Trophoblast cell (in vitro differentiated cells and primary cell): ENCODE results near the gene CCDC150.

Experiments
- DNase-seq, 2 donors: peaks; one replicate each; pipeline ENCODE4 v3.0.0-alpha.2; 2016
- H2AFZ ChIP-seq: 2 replicates; pipeline ENCODE4 v1.6.1; 2013; ENCODE audit warnings: low read length, moderate library complexity, mild to moderate bottlenecking; ENCODE audit not compliant: insufficient read depth, poor library complexity
- H2AK5ac ChIP-seq: 2 replicates; pipeline ENCODE4 v1.6.1; 2013; ENCODE audit warnings: mild to moderate bottlenecking, low read length
- H2BK120ac ChIP-seq: 2 replicates; pipeline ENCODE4 v1.6.1; 2013; ENCODE audit warnings: low read length, mild to moderate bottlenecking, moderate library complexity; ENCODE audit not compliant: insufficient read depth, poor library complexity
- H2BK12ac ChIP-seq: 2 replicates; pipeline ENCODE4 v1.6.1; 2013; ENCODE audit warnings: mild to moderate bottlenecking, low read length, moderate library complexity
- H2BK5ac ChIP-seq: 2 replicates; pipeline ENCODE4 v1.6.1; 2013; ENCODE audit warnings: low read length, low read depth, moderate library complexity, mild to moderate bottlenecking; ENCODE audit not compliant: poor library complexity
- H3K14ac ChIP-seq: 2 replicates; pipeline ENCODE4 v1.6.1; 2013; ENCODE audit warnings: mild to moderate bottlenecking, low read length
- H3K18ac ChIP-seq: 2 replicates; pipeline ENCODE4 v1.6.1; 2013; ENCODE audit warnings: mild to moderate bottlenecking, low read length
- H3K23ac ChIP-seq: 2 replicates; pipeline ENCODE4 v1.6.1; 2013; ENCODE audit warnings: low read length
- H3K27ac ChIP-seq: 2 replicates; pipeline ENCODE4 v1.5.1; 2013; ENCODE audit warnings: low read depth, mild to moderate bottlenecking, inconsistent platforms, low read length, moderate library complexity
- H3K27me3 ChIP-seq: 2 replicates; pipeline ENCODE4 v1.6.1; 2013; ENCODE audit warnings: inconsistent platforms, mild to moderate bottlenecking, low read length, moderate library complexity; ENCODE audit not compliant: insufficient read depth
- H3K36me3 ChIP-seq, 2 experiments: 1 replicate in 1 of 2; 2 replicates in 1 of 2; pipeline ENCODE4 v1.6.1; 2013; ENCODE audit warnings: low read length in 2 of 2, mild to moderate bottlenecking in 2 of 2, moderate library complexity in 1 of 2; ENCODE audit not compliant: insufficient read depth in 2 of 2, control insufficient read depth in 1 of 2
- H3K4ac ChIP-seq: 2 replicates; pipeline ENCODE4 v1.6.1; 2013; ENCODE audit warnings: low read depth, mild to moderate bottlenecking, low read length, moderate library complexity
- H3K4me1 ChIP-seq, 2 experiments: 1 replicate in 1 of 2; 2 replicates in 1 of 2; pipeline ENCODE4 v1.6.1; 2013; ENCODE audit warnings: low read length in 2 of 2, mild to moderate bottlenecking in 2 of 2, moderate library complexity in 1 of 2; ENCODE audit not compliant: insufficient read depth in 2 of 2, control insufficient read depth in 1 of 2
- H3K4me2 ChIP-seq: 2 replicates; pipeline ENCODE4 v1.6.1; 2013; ENCODE audit warnings: inconsistent platforms, mild to moderate bottlenecking, low read length, moderate library complexity
- H3K4me3 ChIP-seq: 2 replicates; pipeline ENCODE4 v1.5.1; 2013; ENCODE audit warnings: mild to moderate bottlenecking, low read depth, low read length, inconsistent platforms
- H3K79me1 ChIP-seq: one replicate; pipeline ENCODE4 v1.6.1; 2013; ENCODE audit warnings: low read length
- H3K79me2 ChIP-seq: 2 replicates; pipeline ENCODE4 v1.6.1; 2013; ENCODE audit warnings: low read length, mild to moderate bottlenecking; ENCODE audit not compliant: control insufficient read depth, insufficient read depth, poor library complexity
- H3K9ac ChIP-seq: 2 replicates; pipeline ENCODE4 v1.6.1; 2013; ENCODE audit warnings: mild to moderate bottlenecking, low read length
- H3K9me3 ChIP-seq: 2 replicates; pipeline ENCODE4 v1.6.1; 2013; ENCODE audit warnings: low read depth, mild to moderate bottlenecking, control low read depth, inconsistent platforms, low read length; ENCODE audit not compliant: insufficient read depth
- H4K12ac ChIP-seq: 2 replicates; pipeline ENCODE4 v1.6.1; 2013; ENCODE audit warnings: low read depth, mild to moderate bottlenecking, low read length, moderate library complexity
- H4K8ac ChIP-seq: 2 replicates; pipeline ENCODE4 v1.6.1; 2013; ENCODE audit warnings: low read depth, mild to moderate bottlenecking, low read length, moderate library complexity
- H4K91ac ChIP-seq: one replicate; pipeline ENCODE4 v1.6.1; 2013; ENCODE audit warnings: low read depth, mild to moderate bottlenecking, low read length, moderate library complexity
- WGBS: extraction: QIAGEN DNeasy Blood & Tissue Kit; methylation state at CpG from one replicate; pipeline ENCODE4 v1.1.7; 2013; ENCODE audit warnings: missing lambda C conversion rate; ENCODE audit not compliant: insufficient read length, insufficient coverage; ENCODE audit errors: extremely low coverage; 5-methylcytosine and 5-hydroxymethylcytosine counted together

Gene CCDC150

GRCh38 chr2:196718419-196719109 lies 79.0 kb downstream of the CCDC150 start:
- WGBS, result no CpG with 5 or more reads among the region's 6 CpGs
- Histone ChIP-seq H3K36me3 (no peaks in the 10 kb centered on the region), H3K79me1 (no peaks in the 10 kb centered on the region), H2BK5ac (no peak overlapping the region), H2BK120ac (no peak overlapping the region), H3K4ac (no peak overlapping the region), H2AK5ac (no peak overlapping the region), H3K4me1 (no peaks in the 10 kb centered on the region), H3K14ac (no peak overlapping the region), H4K8ac (no peak overlapping the region), H3K27me3 (no peaks in the 10 kb centered on the region), H3K79me2 (no peaks in the 10 kb centered on the region), H3K9me3 (no peaks in the 10 kb centered on the region), H3K27ac (no peak overlapping the region), H4K12ac (no peak overlapping the region), H3K9ac (no peak overlapping the region), H3K4me3 (no peak overlapping the region), H2BK12ac (no peak overlapping the region), H3K23ac (no peak overlapping the region), H3K4me2 (no peak overlapping the region), H3K18ac (no peak overlapping the region), H4K91ac (no peak overlapping the region), H2AFZ (no peak overlapping the region)
- no peak for DNase-seq

- H2BK120ac ChIP-seq, result no peak overlapping the region
- H3K4ac ChIP-seq, result no peak overlapping the region
- no peaks in the 10 kb centered on the region for H3K79me2 ChIP-seq
- no peak overlapping the region for H3K27ac ChIP-seq
- no peak overlapping the region for H3K14ac ChIP-seq
- WGBS, result no CpG with 5 or more reads among the region's 6 CpGs
- no peak overlapping the region for H3K9ac ChIP-seq
- no peak overlapping the region for H3K4me2 ChIP-seq
- no peak overlapping the region for H2BK5ac ChIP-seq
- H3K23ac ChIP-seq, result no peak overlapping the region
- no peak overlapping the region for H4K8ac ChIP-seq
- H3K27me3 ChIP-seq, result no peaks in the 10 kb centered on the region
- no peak overlapping the region for H2BK12ac ChIP-seq
- H3K18ac ChIP-seq, result no peak overlapping the region
- H3K79me1 ChIP-seq, result no peaks in the 10 kb centered on the region
- no peak overlapping the region for H4K12ac ChIP-seq
- DNase-seq, result no peak
- H3K4me1 ChIP-seq, result no peaks in the 10 kb centered on the region
- no peaks in the 10 kb centered on the region for H3K9me3 ChIP-seq
- H3K36me3 ChIP-seq, result no peaks in the 10 kb centered on the region
- H4K91ac ChIP-seq, result no peak overlapping the region
- H2AFZ ChIP-seq, result no peak overlapping the region
- H3K4me3 ChIP-seq, result no peak overlapping the region
- H2AK5ac ChIP-seq, result no peak overlapping the region
Observed at GRCh38 chr2:196719110-196719872, 79.8 kb downstream of the CCDC150 start.

- H4K12ac ChIP-seq, result no peak overlapping the region
- no peak overlapping the region for H2AK5ac ChIP-seq
- no peaks in the 10 kb centered on the region for H3K79me2 ChIP-seq
- H3K4me2 ChIP-seq, result no peak overlapping the region
- no peak overlapping the region for H4K91ac ChIP-seq
- H3K18ac ChIP-seq, result no peak overlapping the region
- no peak overlapping the region for H3K14ac ChIP-seq
- H3K9ac ChIP-seq, result no peak overlapping the region
- H3K4ac ChIP-seq, result no peak overlapping the region
- no peak overlapping the region for H2BK120ac ChIP-seq
- no peak overlapping the region for H2BK12ac ChIP-seq
- no peak overlapping the region for H3K23ac ChIP-seq
- H3K27ac ChIP-seq, result no peak overlapping the region
- no peaks in the 10 kb centered on the region for H3K9me3 ChIP-seq
- H2BK5ac ChIP-seq, result no peak overlapping the region
- no peak overlapping the region for H2AFZ ChIP-seq
- no peaks in the 10 kb centered on the region for H3K36me3 ChIP-seq
- H4K8ac ChIP-seq, result no peak overlapping the region
- H3K4me3 ChIP-seq, result no peak overlapping the region
- DNase-seq, result no peak
- H3K79me1 ChIP-seq, result no peaks in the 10 kb centered on the region
- no peaks in the 10 kb centered on the region for H3K4me1 ChIP-seq
- H3K27me3 ChIP-seq, result no peaks in the 10 kb centered on the region
Observed at GRCh38 chr2:196723571-196723970, 84.1 kb downstream of the CCDC150 start.

DNA sequence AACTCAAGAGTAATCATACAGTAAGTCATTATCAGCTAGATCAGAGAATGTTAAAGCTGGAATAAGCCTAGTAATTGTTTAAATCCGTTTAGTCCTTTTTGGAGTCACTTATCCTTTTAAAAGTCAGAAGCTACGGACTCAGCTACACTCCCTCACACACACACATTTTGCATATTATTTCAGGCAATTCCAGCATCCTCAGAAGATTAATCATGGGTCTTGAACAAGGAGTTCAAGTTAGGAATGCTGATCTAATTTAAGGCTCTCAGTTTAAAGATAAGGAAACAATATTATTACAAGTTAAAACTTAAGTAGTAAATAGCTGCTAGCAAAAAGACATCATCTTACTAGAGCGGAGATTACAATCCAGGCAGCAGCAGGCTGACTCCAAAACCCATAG lies 85.7 kb downstream of the CCDC150 start:
- DNase-seq, result no peak
- Histone ChIP-seq H3K18ac (no peak overlapping the region), H2BK12ac (no peak overlapping the region), H3K9ac (no peak overlapping the region), H3K79me1 (no peaks in the 10 kb centered on the region), H2AK5ac (no peak overlapping the region), H4K12ac (no peak overlapping the region), H3K4ac (no peak overlapping the region), H3K79me2 (no peaks in the 10 kb centered on the region), H3K36me3 (no peaks in the 10 kb centered on the region), H3K4me1 (no peaks in the 10 kb centered on the region), H3K27me3 (no peaks in the 10 kb centered on the region), H2BK120ac (no peak overlapping the region), H3K14ac (no peak overlapping the region), H3K27ac (no peak overlapping the region), H4K8ac (no peak overlapping the region), H3K9me3 (no peaks in the 10 kb centered on the region), H3K23ac (no peak overlapping the region), H2BK5ac (no peak overlapping the region), H3K4me3 (no peak overlapping the region), H2AFZ (no peak overlapping the region), H4K91ac (no peak overlapping the region), H3K4me2 (no peak overlapping the region)
- no CpG with 5 or more reads among the region's 3 CpGs for WGBS
